Testis (tissue), 3 donors: Measurements from ENCODE around the gene LPCAT4. TPM values are rescaled to one million over a fixed set of nuclear protein-coding genes. Genes with fewer than 3 reads are reported as not detected.
"Not testable (repeated sequence)": the region's sequence is repeated elsewhere in the genome, so short reads cannot be mapped to it uniquely, and the experiment has no call there.

Experiments
- DNase-seq: peaks from one replicate; pipeline ENCODE4 v3.0.0-alpha.2; 2019
- H3K27ac ChIP-seq, 2 donors: fragments of 200-600 bp; sonication (generic); one replicate each; pipeline ENCODE4 v1.5.1; 2019
- H3K27me3 ChIP-seq: fragments of 200-600 bp; sonication (generic); one replicate; pipeline ENCODE4 v1.5.1; 2019
- H3K36me3 ChIP-seq: fragments of 200-600 bp; sonication (generic); one replicate; pipeline ENCODE4 v1.5.1; 2017; ENCODE audit warnings: low read depth; ENCODE audit errors: missing control alignments
- H3K4me1 ChIP-seq: fragments of 200-600 bp; sonication (generic); one replicate; pipeline ENCODE4 v1.5.1; 2019
- H3K4me3 ChIP-seq, 2 donors: fragments of 200-600 bp; sonication (generic); one replicate each; pipeline ENCODE4 v1.5.1; 2017 to 2019
- H3K9me3 ChIP-seq: fragments of 200-600 bp; sonication (generic); one replicate; pipeline ENCODE4 v1.5.1; 2017
- CTCF ChIP-seq, 3 experiments: fragments of 450-650 bp in 2 of 3; fragments of 200-600 bp in 1 of 3; sonication (generic) in 1 of 3; IDR thresholded peaks; one replicate each; pipeline ENCODE4 v1.5.1; 2016 to 2019; ENCODE audit warnings: antibody characterized with exemption in 3 of 3, mild to moderate bottlenecking in 2 of 3, moderate library complexity in 1 of 3
- POLR2A ChIP-seq: fragments of 450-650 bp; IDR thresholded peaks from one replicate; pipeline ENCODE4 v1.6.1; 2017; ENCODE audit warnings: antibody characterized with exemption, mild to moderate bottlenecking, moderate library complexity
- WGBS, 2 donors: methylation state at CpG; one replicate each; pipeline ENCODE4 v1.1.5; 2018; 5-methylcytosine and 5-hydroxymethylcytosine counted together
- intact Hi-C: fragments of 100-400 bp; cut with DNase I; formaldehyde crosslinking; loops from one replicate; pipeline ENCODE4 v1.15.1; 2023; ENCODE audit warnings: low total_unique reads
- polyA plus RNA-seq: library from polyadenylated mRNA; stranded (reverse); fragments of 350-450 nt; fragmentation: Illumina TruSeq; extraction: RNeasy Lipid Tissue Mini Kit (QIAGEN cat#74804); gene quantifications from one replicate; pipeline ENCODE4 v1.2.3, GENCODE V29; 2014; ENCODE audit warnings: low read depth, low replicate concordance; ENCODE audit not compliant: insufficient read depth
- total RNA-seq, 2 donors: library from RNA; depleted of rRNA; stranded (reverse); fragments of >200 nt; gene quantifications; one replicate each; pipeline ENCODE4 v1.2.3, GENCODE V29; 2016

LPCAT4 gene
- total and polyA plus RNA-seq, 3 donors from 2014 or later = 9.9 to 16.1 (median 13.4) TPM

- H3K27me3 ChIP-seq, H3K27ac ChIP-seq, H3K36me3 ChIP-seq, DNase-seq, H3K4me3 ChIP-seq, H3K9me3 ChIP-seq, intact Hi-C loops, H3K4me1 ChIP-seq: not testable (repeated sequence)
- WGBS, 2 donors = 90 to 92% methylated on average over 4 of the region's 4 CpGs
Measured at GRCh38 chr15:34380491-34380890, 13.5 kb upstream of the LPCAT4 start.

GRCh38 chr15:34376856-34377255 lies 9.9 kb upstream of the LPCAT4 start:
- Histone ChIP-seq H3K27me3 (no peaks in the 10 kb centered on the region), H3K9me3 (no peaks in the 10 kb centered on the region), H3K4me1 (no peaks in the 10 kb centered on the region), H3K27ac (no peak overlapping the region), H3K4me3 (no peak overlapping the region), H3K36me3 (no peaks in the 10 kb centered on the region)
- 95 to 98% methylated on average over 2 of the region's 2 CpGs for WGBS, 2 donors
- DNase-seq = no peak
- intact Hi-C loops = no loop called here
- TF ChIP-seq POLR2A (no peak), CTCF (IDR thresholded peaks at IDR 0.05) (no peak)

GRCh38 chr15:34375541-34375940 lies 8.5 kb upstream of the LPCAT4 start:
- H3K4me1 ChIP-seq, H3K4me3 ChIP-seq, intact Hi-C loops, H3K9me3 ChIP-seq, DNase-seq, H3K27me3 ChIP-seq, H3K27ac ChIP-seq, H3K36me3 ChIP-seq: not testable (repeated sequence)
- WGBS, 2 donors = 95 to 100% methylated on average over 2 of the region's 2 CpGs

- no peak for DNase-seq
- H3K27ac ChIP-seq = no peak overlapping the region
- 68 to 86% methylated on average over 2 of the region's 2 CpGs for WGBS, 2 donors
- H3K27me3 ChIP-seq = no peaks in the 10 kb centered on the region
- H3K9me3 ChIP-seq = no peaks in the 10 kb centered on the region
- intact Hi-C loops = no loop called here
- no peaks in the 10 kb centered on the region for H3K36me3 ChIP-seq
- H3K4me3 ChIP-seq = no peak overlapping the region
- H3K4me1 ChIP-seq = no peaks in the 10 kb centered on the region
- no peak for TF ChIP-seq CTCF (IDR thresholded peaks at IDR 0.05)
- TF ChIP-seq POLR2A = no peak
Measured at GRCh38 chr15:34374816-34375215, 7.8 kb upstream of the LPCAT4 start.

- H3K36me3 ChIP-seq = no peaks in the 10 kb centered on the region
- DNase-seq = no peak
- no peaks in the 10 kb centered on the region for H3K9me3 ChIP-seq
- no peaks in the 10 kb centered on the region for H3K27me3 ChIP-seq
- intact Hi-C loops = no loop called here
- TF ChIP-seq CTCF (IDR thresholded peaks at IDR 0.05) (no peak), POLR2A (no peak)
- H3K4me1 ChIP-seq = no peaks in the 10 kb centered on the region
- 83 to 95% methylated on average over 8 of the region's 8 CpGs for WGBS, 2 donors
- no peak overlapping the region for H3K27ac ChIP-seq
- no peak overlapping the region for H3K4me3 ChIP-seq
Measured at GRCh38 chr15:34373951-34374350, 7.0 kb upstream of the LPCAT4 start.

- WGBS, 2 donors = 35 to 41% methylated on average over 2 of the region's 2 CpGs
- TF ChIP-seq POLR2A (no peak), CTCF (IDR thresholded peaks at IDR 0.05) (no peak)
- Histone ChIP-seq H3K4me1 (peaks cover 9% of the 10 kb centered on the region), H3K36me3 (no peaks in the 10 kb centered on the region), H3K9me3 (no peaks in the 10 kb centered on the region), H3K27ac (no peak overlapping the region), H3K4me3 (no peak overlapping the region), H3K27me3 (no peaks in the 10 kb centered on the region)
- intact Hi-C loops = no loop called here
- DNase-seq = no peak
Measured at GRCh38 chr15:34370643-34371042, 3.6 kb upstream of the LPCAT4 start.
